ENCODE measurements around the gene DZIP1L. TPM values are rescaled to one million over a fixed set of nuclear protein-coding genes. Genes with fewer than 3 reads are reported as not detected.

Gene DZIP1L
- 1.1 and 2.5 TPM in 2 replicates for total RNA-seq

GRCh38 chr3:138114988-138115971 lies at the start of gene DZIP1L:
Gene DZIP1L (minus strand): TSS chr3:138115608. CDS start chr3:138103971, 11,637 bp downstream.

GRCh38 chr3:138132239-138132638 lies 16.8 kb upstream of the DZIP1L start, which contains the start of gene A4GNT:
Gene A4GNT (minus strand): TSS chr3:138132390. CDS start chr3:138131256, 1,134 bp downstream.

Other genes starting within 250 kb of the DZIP1L start
- not detected in 2 replicates for gene CLDN18, start 105.4 kb downstream of the DZIP1L start, total RNA-seq
- not detected in 2 replicates for gene A4GNT, start 16.8 kb upstream of the DZIP1L start, total RNA-seq
- 8.5 and 11.9 TPM in 2 replicates for gene DBR1, start 59.3 kb upstream of the DZIP1L start, total RNA-seq
- 18.1 and 22.9 TPM in 2 replicates for gene ARMC8, start 71.7 kb upstream of the DZIP1L start, total RNA-seq
- not detected in 2 replicates for gene NME9, start 214.2 kb upstream of the DZIP1L start, total RNA-seq
- 2.0 and 2.7 TPM in 2 replicates for gene MRAS, start 233.0 kb upstream of the DZIP1L start, total RNA-seq

All from airway epithelial cell (primary cell).